ENCODE results near the gene RPS16. TPM values are rescaled to one million over a fixed set of nuclear protein-coding genes. Genes with fewer than 3 reads are reported as not detected.

Gene RPS16
- total and polyA plus RNA-seq, 9 of the 15 experiments (the other 6 are each of a cell fraction or from before 2014, with no cell fraction given) = 82.6 to 3,671 (median 2,204) TPM

GRCh38 chr19:39411832-39412099 is 24.0 kb downstream of the RPS16 start (continued):
- TF ChIP-seq PATZ1 (CRISPR knock-in tag; IDR thresholded peaks at IDR 0.05; ENCODE audit: borderline replicate concordance) = no peak
- no peak for TF ChIP-seq CBX5 (IDR thresholded peaks at IDR 0.05; ENCODE audit: borderline replicate concordance, low read depth)
- TF ChIP-seq HDGF (IDR thresholded peaks at IDR 0.05) = no peak
- TF ChIP-seq PCBP1 (IDR thresholded peaks at IDR 0.05; ENCODE audit: low read depth, low read length, poor library complexity, severe bottlenecking) = no peak
- no peak for TF ChIP-seq ADNP (tag; IDR thresholded peaks at IDR 0.05)
- no peak for TF ChIP-seq HOXB6 (CRISPR knock-in tag; IDR thresholded peaks at IDR 0.05; ENCODE audit: borderline replicate concordance)
- no peak for TF ChIP-seq ZBTB40 (IDR thresholded peaks at IDR 0.05)
- TF ChIP-seq ZBTB40 (CRISPR knock-in tag; IDR thresholded peaks at IDR 0.05) = no peak
- no peak for TF ChIP-seq NKRF (IDR thresholded peaks at IDR 0.05; ENCODE audit: borderline replicate concordance)
- no peak for TF ChIP-seq SRSF1 (IDR thresholded peaks at IDR 0.05; ENCODE audit: low read depth, low read length)
- no peak for TF ChIP-seq BHLHE40 (IDR thresholded peaks at IDR 0.05; ENCODE audit: low read length)
- 0 out of 2 replicates have a peak, but pooled peaks have one; percentile 15 for TF ChIP-seq HEY1 (CRISPR knock-in tag; IDR thresholded peaks at IDR 0.05; ENCODE audit: borderline replicate concordance)
- TF ChIP-seq ZNF263 (CRISPR knock-in tag; IDR thresholded peaks at IDR 0.05; ENCODE audit: borderline replicate concordance) = no peak

All from K562 (cell line).